Panc1 (cell line): ENCODE results near the gene FAM90A26.
"Not testable (repeated sequence)": the region's sequence is repeated elsewhere in the genome, so short reads cannot be mapped to it uniquely, and the experiment has no call there.

Source experiments
- CTCF ChIP-seq: fragments of 450-650 bp; IDR thresholded peaks from 2 replicates; pipeline ENCODE4 v1.5.1; 2017; ENCODE audit warnings: mild to moderate bottlenecking
- TCF7L2 ChIP-seq: IDR thresholded peaks from 2 replicates; pipeline ENCODE4 v1.6.1; 2011; ENCODE audit warnings: mild to moderate bottlenecking, low read depth, low read length, inconsistent platforms

- TF ChIP-seq CTCF, TCF7L2: not testable (repeated sequence)
Observed at GRCh38 chr4:9153571-9154157, 16.5 kb upstream of the FAM90A26 start.
